Posterior cingulate gyrus (tissue), 11 donors: Measurements from ENCODE around the gene SORT1.

ENCODE experiments used
- DNase-seq, 10 donors: peaks; one replicate each; pipeline versions ENCODE4 v3.0.0 to v3.0.0-alpha.2; 2020 to 2021; ENCODE audit warnings: mixed read lengths in 3 of 10
- intact Hi-C: fragments of 100-400 bp; cut with DNase I; formaldehyde crosslinking; loops from one replicate; pipeline ENCODE4 v1.15.1; 2023

SORT1 gene

GRCh38 chr1:109281680-109282496 is 115.8 kb downstream of the SORT1 start:
- intact Hi-C loops: loop anchor here (2.0 kb wide), 1 partner anchor 23 kb away; no protein-coding TSS in a partner anchor
- peak in 3 of 10 donors; percentile 72 to 82 (median 80) for DNase-seq

GRCh38 chr1:109280862-109281261 is 116.9 kb downstream of the SORT1 start:
- intact Hi-C loops: no loop called here

GRCh38 chr1:109279615-109280278 is 118.0 kb downstream of the SORT1 start:
- intact Hi-C loops: no loop called here
- DNase-seq: peak in 3 of 10 donors; percentile 1 to 63 (median 14)

More at GRCh38 chr1:109280862-109281261, 116.9 kb downstream of the SORT1 start:
- DNase-seq: peak in 4 of 10 donors; percentile 3 to 84 (median 75)

GRCh38 chr1:109277434-109278204 is 120.1 kb downstream of the SORT1 start:
- DNase-seq: peak; percentile 71 to 97 (median 86)
- intact Hi-C loops: loop anchor here (1.0 kb wide), 1 partner anchor 120 kb away; the partner anchor contains the start of gene SORT1

- intact Hi-C loops: no loop called here
- DNase-seq: peak in 5 of 10 donors; percentile 20 to 77 (median 44)
Measured at GRCh38 chr1:109275706-109276345, 121.9 kb downstream of the SORT1 start.

- intact Hi-C loops: no loop called here
- peak in 5 of 10 donors; percentile 16 to 82 (median 74) for DNase-seq
Measured at GRCh38 chr1:109274533-109275476, 122.9 kb downstream of the SORT1 start.

- DNase-seq: peak in 4 of 10 donors; percentile 23 to 77 (median 46)
- intact Hi-C loops: no loop called here
Measured at GRCh38 chr1:109273570-109274288, 124.0 kb downstream of the SORT1 start.

GRCh38 chr1:109272831-109273547 is 124.7 kb downstream of the SORT1 start:
- peak in 4 of 10 donors; percentile 8 to 85 (median 42) for DNase-seq
- intact Hi-C loops: no loop called here

GRCh38 chr1:109272021-109272799 is 125.5 kb downstream of the SORT1 start:
- peak in 5 of 10 donors; percentile 12 to 77 (median 64) for DNase-seq
- intact Hi-C loops: no loop called here

- peak in 3 of 10 donors; percentile 25 to 63 (median 56) for DNase-seq
- intact Hi-C loops: no loop called here
Measured at GRCh38 chr1:109271458-109271857, 126.3 kb downstream of the SORT1 start.

GRCh38 chr1:109270623-109271317 is 126.9 kb downstream of the SORT1 start:
- DNase-seq: peak in 2 of 10 donors; percentile 76 to 82
- intact Hi-C loops: no loop called here

GRCh38 chr1:109269981-109270622 is 127.6 kb downstream of the SORT1 start:
- intact Hi-C loops: loop anchor here (10.0 kb wide), 2 partner anchors 155 to 265 kb away; partner anchors contain the start of genes ELAPOR1 and GPR61
- DNase-seq: peak in 2 of 10 donors; percentile 67 to 82

GRCh38 chr1:109269212-109269980 is 128.3 kb downstream of the SORT1 start:
- peak in 5 of 10 donors; percentile 11 to 83 (median 65) for DNase-seq
- intact Hi-C loops: loop anchor here (10.0 kb wide), 2 partner anchors 155 to 265 kb away; partner anchors contain the start of genes ELAPOR1 and GPR61

GRCh38 chr1:109268431-109269211 is 129.1 kb downstream of the SORT1 start:
- DNase-seq: peak in 4 of 10 donors; percentile 28 to 90 (median 68)
- intact Hi-C loops: loop anchor here (10.0 kb wide), 2 partner anchors 154 to 266 kb away; partner anchors contain the start of genes ELAPOR1 and GPR61
